Endothelial cell of umbilical vein (primary cell): Measurements from ENCODE around the gene TBCD. TPM values are rescaled to one million over a fixed set of nuclear protein-coding genes. Genes with fewer than 3 reads are reported as not detected.
A peak's percentile ranks its signal among the peaks of the same experiment; 100 is the strongest.

Experiments
- BruUV-seq: library from RNA; stranded (reverse); fragments of 400-500 nt; replicated peaks from 2 replicates; lab custom pipeline; 2021; lab: Mats Ljungman, UMichigan
- CTCF ChIA-PET: fragments of 300-600, 350-600 bp; sonication (Branson Sonifier 250); formaldehyde crosslinking; loops from one replicate; lab custom pipeline; 2021; ENCODE audit warnings: antibody characterized with exemption, inconsistent platforms; lab: Charles Lee
- POLR2A ChIA-PET: fragments of 300-600, 350-600 bp; sonication (Branson Sonifier 250); formaldehyde crosslinking; loops from one replicate; lab custom pipeline; 2021; ENCODE audit warnings: antibody characterized with exemption, inconsistent platforms; lab: Charles Lee
- DNase-seq: peaks from one replicate; pipeline ENCODE4 v3.0.0-alpha.2; 2011; ENCODE audit warnings: low read depth, low spot score
- FAIRE-seq: peaks from 2 replicates; lab custom pipeline; 2011; peaks lifted over from hg19 to GRCh38; lab: Jason Lieb, UNC
- H2AFZ ChIP-seq: 2 replicates; pipeline ENCODE4 v1.6.0; 2012; ENCODE audit warnings: low read depth, low read length, control low read depth, inconsistent platforms
- H3K27ac ChIP-seq: 2 replicates; pipeline ENCODE4 v1.5.1; 2011; ENCODE audit warnings: low read depth, mild to moderate bottlenecking, control low read depth, low read length, moderate library complexity; ENCODE audit not compliant: insufficient read depth
- H3K27me3 ChIP-seq, 2 experiments: 2 replicates each; pipeline versions ENCODE4 v1.6.0 to v1.6.1; 2011; ENCODE audit warnings: low read length in 2 of 2, mixed read lengths in 1 of 2; ENCODE audit not compliant: control insufficient read depth in 2 of 2, insufficient read depth in 2 of 2
- H3K36me3 ChIP-seq, 2 experiments: 2 replicates in 1 of 2; 3 replicates in 1 of 2; pipeline ENCODE4 v1.5.1; 2011; ENCODE audit warnings: low read length in 2 of 2, mild to moderate bottlenecking in 1 of 2, moderate library complexity in 1 of 2; ENCODE audit not compliant: control insufficient read depth in 2 of 2, insufficient read depth in 2 of 2; ENCODE audit errors: extremely low read depth in 1 of 2
- H3K4me1 ChIP-seq: 3 replicates; pipeline ENCODE4 v1.5.1; 2011; ENCODE audit warnings: mild to moderate bottlenecking, low read length; ENCODE audit not compliant: control insufficient read depth, insufficient read depth; ENCODE audit errors: extremely low read depth
- H3K4me2 ChIP-seq: 2 replicates; pipeline ENCODE4 v1.6.1; 2011; ENCODE audit warnings: low read length, control low read depth, mixed read lengths; ENCODE audit not compliant: insufficient read depth
- H3K4me3 ChIP-seq, 3 experiments: fragments of 200-600 bp in 1 of 3; sonication (generic), shearing (Covaris generic) in 1 of 3; replicated peaks in 1 of 3; 2 replicates each; pipeline ENCODE4 v1.5.1; 2011 to 2016; ENCODE audit warnings: control low read depth in 3 of 3, low read length in 3 of 3, mild to moderate bottlenecking in 2 of 3, inconsistent platforms in 1 of 3, low read depth in 1 of 3, moderate library complexity in 1 of 3; ENCODE audit not compliant: insufficient read depth in 1 of 3
- H3K79me2 ChIP-seq: 2 replicates; pipeline ENCODE4 v1.6.0; 2012; ENCODE audit warnings: low read length, inconsistent platforms; ENCODE audit not compliant: control insufficient read depth, insufficient read depth
- H3K9ac ChIP-seq: replicated peaks from 2 replicates; pipeline ENCODE3; 2011; ENCODE audit warnings: low read length, control low read depth; ENCODE audit not compliant: insufficient read depth; ENCODE audit errors: extremely low read depth
- H3K9me1 ChIP-seq: replicated peaks from 3 replicates; pipeline ENCODE4 v1.6.0; 2011; ENCODE audit warnings: mild to moderate bottlenecking, low read length; ENCODE audit not compliant: control insufficient read depth, insufficient read depth; ENCODE audit errors: extremely low read depth
- H3K9me3 ChIP-seq: replicated peaks from 2 replicates; pipeline ENCODE4 v1.5.1; 2012; ENCODE audit warnings: low read length, inconsistent platforms; ENCODE audit not compliant: control insufficient read depth, insufficient read depth
- H4K20me1 ChIP-seq: replicated peaks from 2 replicates; pipeline ENCODE3; 2011; ENCODE audit warnings: mild to moderate bottlenecking, low read length; ENCODE audit not compliant: control insufficient read depth, insufficient read depth; ENCODE audit errors: extremely low read depth
- EZH2 ChIP-seq: IDR thresholded peaks from 2 replicates; pipeline ENCODE4 v1.6.1; 2012; ENCODE audit warnings: borderline replicate concordance, low read depth, mild to moderate bottlenecking, moderate library complexity, low read length, inconsistent platforms; ENCODE audit not compliant: severe bottlenecking
- FOS ChIP-seq: IDR thresholded peaks from 2 replicates; pipeline ENCODE4 v1.6.1; 2011; ENCODE audit warnings: mild to moderate bottlenecking, low read length, moderate library complexity, borderline replicate concordance; ENCODE audit not compliant: insufficient read depth
- JUN ChIP-seq: IDR thresholded peaks from 2 replicates; pipeline ENCODE4 v1.6.1; 2011; ENCODE audit warnings: borderline replicate concordance, low read depth; ENCODE audit not compliant: insufficient read length, insufficient read depth
- MYC ChIP-seq: IDR thresholded peaks from one replicate; pipeline ENCODE4 v1.6.1; 2011; ENCODE audit warnings: mild to moderate bottlenecking, low read depth, low read length
- POLR2A ChIP-seq: IDR thresholded peaks from 2 replicates; pipeline ENCODE4 v1.6.1; 2012; ENCODE audit warnings: low read depth, mild to moderate bottlenecking, control low read depth, low read length
- dilution Hi-C: fragments of 300-500 bp; cut with MboI; formaldehyde crosslinking; loops from one replicate; pipeline ENCODE4 v1.15.0; 2019; ENCODE audit warnings: low sequenced_read_pairs; ENCODE audit not compliant: extremely low pct_ligation_motif_present
- intact Hi-C: fragments of 100-400 bp; cut with micrococcal nuclease; formaldehyde crosslinking; loops from one replicate; pipeline ENCODE4 v1.10.0; 2022
- polyA plus RNA-seq, 4 experiments: library from polyadenylated mRNA; depleted of rRNA in 3 of 4; stranded (reverse) in 3 of 4; unstranded in 1 of 4; fragments of >200 nt; gene quantifications; 2 replicates each; pipeline versions ENCODE4 v1.2.1 to v1.2.3, GENCODE V29; 2011 to 2012; ENCODE audit warnings: missing spikeins in 1 of 4
- total RNA-seq: library from RNA; stranded (reverse); gene quantifications from 2 replicates; pipeline ENCODE4 v1.2.3, GENCODE V29; 2021
- TF ChIP-seq, protein P1 (sequence below): IDR thresholded peaks from 2 replicates; pipeline ENCODE4 v1.6.1; 2011; ENCODE audit not compliant: insufficient read depth, insufficient read length
- TF ChIP-seq, protein P2 (sequence below), 2 donors: IDR thresholded peaks; 1 replicate in 1 of 2; 2 replicates in 1 of 2; pipeline ENCODE4 v1.5.1; 2011; ENCODE audit warnings: low read length in 2 of 2, mild to moderate bottlenecking in 2 of 2, moderate library complexity in 2 of 2, control low read depth in 1 of 2, inconsistent platforms in 1 of 2, low read depth in 1 of 2; ENCODE audit not compliant: insufficient read depth in 1 of 2; ENCODE audit errors: extremely low read depth in 1 of 2

TBCD gene
- total and polyA plus RNA-seq, 2 donors (not counting 3 experiments of a cell fraction or from before 2014, with no cell fraction given), result 121 to 145 TPM

DNA sequence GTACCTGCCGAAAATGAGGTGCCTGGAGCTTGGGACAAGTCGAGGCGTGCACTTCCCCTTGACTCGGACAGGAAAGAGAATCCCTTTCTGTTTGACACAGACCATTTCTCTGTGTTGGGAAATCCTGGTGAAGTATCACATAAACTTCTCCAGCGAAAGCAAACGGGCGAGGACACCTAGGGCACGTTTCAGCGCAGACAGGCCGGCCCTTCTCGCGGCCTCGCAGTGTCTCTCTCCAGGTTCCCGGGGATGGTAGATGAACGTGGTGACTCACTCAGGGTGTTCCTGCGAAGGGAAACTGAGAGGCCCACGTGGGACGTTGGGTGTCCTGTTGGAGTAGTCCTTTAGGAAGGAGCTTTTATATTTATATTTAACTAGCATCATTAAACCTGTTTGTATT is 124.3 kb downstream of the TBCD start:
- TF ChIP-seq FOS, result peak; percentile 53
- TF ChIP-seq POLR2A, result no peak
- TF ChIP-seq MYC, result no peak
- TF ChIP-seq EZH2, result no peak
- no peak for TF ChIP-seq JUN
- TF ChIP-seq, protein P1, sequence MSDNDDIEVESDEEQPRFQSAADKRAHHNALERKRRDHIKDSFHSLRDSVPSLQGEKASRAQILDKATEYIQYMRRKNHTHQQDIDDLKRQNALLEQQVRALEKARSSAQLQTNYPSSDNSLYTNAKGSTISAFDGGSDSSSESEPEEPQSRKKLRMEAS, result peak; percentile 36
- dilution Hi-C loops, result no loop called here
- no peaks in the 10 kb centered on the region for H4K20me1 ChIP-seq
- DNase-seq, result peak; percentile 65
- peaks cover 0 to 10% of the 10 kb centered on the region in 2 experiments for H3K36me3 ChIP-seq
- H3K9me3 ChIP-seq, result no peaks in the 10 kb centered on the region
- intact Hi-C loops, result loop anchor here (1.0 to 2.0 kb wide), 5 partner anchors 9 to 95 kb away; no protein-coding TSS in a partner anchor
- H3K9me1 ChIP-seq, result no peaks in the 10 kb centered on the region
- H3K4me2 ChIP-seq, result peak overlapping the region; percentile 44
- peak overlapping the region; percentile 19 for H2AFZ ChIP-seq
- peak overlapping the region; percentile 5 for H3K9ac ChIP-seq
- POLR2A ChIA-PET, result no interaction called here
- H3K4me3 ChIP-seq, result no peak overlapping the region
- H3K27ac ChIP-seq, result peak overlapping the region; percentile 52
- peaks cover 34% of the 10 kb centered on the region for H3K79me2 ChIP-seq
- peaks cover 19% of the 10 kb centered on the region for H3K4me1 ChIP-seq
- CTCF ChIA-PET, result interaction anchor here (0.6 to 3.1 kb wide), 23 partner anchors 9 to 96 kb away, joined by 3 to 37 read pairs (median 5); no protein-coding TSS in a partner anchor
- FAIRE-seq, result peak; percentile 95
- no peaks in the 10 kb centered on the region for H3K27me3 ChIP-seq
- BruUV-seq, result no TSS peak

GRCh38 chr17:82876602-82877379 is 124.9 kb downstream of the TBCD start:
- peak overlapping the region; percentile 52 for H3K27ac ChIP-seq
- peak; percentile 79 for DNase-seq
- no peaks in the 10 kb centered on the region for H3K9me3 ChIP-seq
- H3K36me3 ChIP-seq, result peaks cover 0 to 8% of the 10 kb centered on the region in 2 experiments
- intact Hi-C loops (loop anchor here (1.0 to 2.0 kb wide), 5 partner anchors 9 to 95 kb away; no protein-coding TSS in a partner anchor), dilution Hi-C loops (no loop called here)
- ChIA-PET CTCF (interaction anchor here (0.6 to 3.1 kb wide), 22 partner anchors 9 to 96 kb away, joined by 3 to 37 read pairs (median 5); no protein-coding TSS in a partner anchor), POLR2A (no interaction called here)
- H3K9me1 ChIP-seq, result no peaks in the 10 kb centered on the region
- H3K27me3 ChIP-seq, result no peaks in the 10 kb centered on the region
- no peak for FAIRE-seq
- H2AFZ ChIP-seq, result no peak overlapping the region
- H3K9ac ChIP-seq, result peak overlapping the region; percentile 5
- TF ChIP-seq POLR2A, result no peak
- TF ChIP-seq, protein P2, sequence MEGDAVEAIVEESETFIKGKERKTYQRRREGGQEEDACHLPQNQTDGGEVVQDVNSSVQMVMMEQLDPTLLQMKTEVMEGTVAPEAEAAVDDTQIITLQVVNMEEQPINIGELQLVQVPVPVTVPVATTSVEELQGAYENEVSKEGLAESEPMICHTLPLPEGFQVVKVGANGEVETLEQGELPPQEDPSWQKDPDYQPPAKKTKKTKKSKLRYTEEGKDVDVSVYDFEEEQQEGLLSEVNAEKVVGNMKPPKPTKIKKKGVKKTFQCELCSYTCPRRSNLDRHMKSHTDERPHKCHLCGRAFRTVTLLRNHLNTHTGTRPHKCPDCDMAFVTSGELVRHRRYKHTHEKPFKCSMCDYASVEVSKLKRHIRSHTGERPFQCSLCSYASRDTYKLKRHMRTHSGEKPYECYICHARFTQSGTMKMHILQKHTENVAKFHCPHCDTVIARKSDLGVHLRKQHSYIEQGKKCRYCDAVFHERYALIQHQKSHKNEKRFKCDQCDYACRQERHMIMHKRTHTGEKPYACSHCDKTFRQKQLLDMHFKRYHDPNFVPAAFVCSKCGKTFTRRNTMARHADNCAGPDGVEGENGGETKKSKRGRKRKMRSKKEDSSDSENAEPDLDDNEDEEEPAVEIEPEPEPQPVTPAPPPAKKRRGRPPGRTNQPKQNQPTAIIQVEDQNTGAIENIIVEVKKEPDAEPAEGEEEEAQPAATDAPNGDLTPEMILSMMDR (IDR thresholded peaks at IDR 0.05; ENCODE audit: extremely low read depth in 1 of 2, insufficient read depth in 1 of 2, low read depth in 1 of 2, low read length in 2 of 2), result peak; percentile 37 to 61
- peak overlapping the region; percentile 44 for H3K4me2 ChIP-seq
- no peak overlapping the region for H3K4me3 ChIP-seq
- peaks cover 40% of the 10 kb centered on the region for H3K79me2 ChIP-seq
- peaks cover 19% of the 10 kb centered on the region for H3K4me1 ChIP-seq
- BruUV-seq, result no TSS peak
- H4K20me1 ChIP-seq, result no peaks in the 10 kb centered on the region
